HCT116 (cell line): ENCODE results near the gene POFUT2. TPM values are rescaled to one million over a fixed set of nuclear protein-coding genes. Genes with fewer than 3 reads are reported as not detected.

Source experiments
- ATAC-seq: fragments of 200-7000 bp; cut with Tn5 transposase; 2 replicates; pipeline ENCODE4 v1.9.1; 2020; ENCODE audit warnings: mild to moderate bottlenecking, moderate library complexity
- BruUV-seq: library from RNA; stranded (reverse); fragments of 400-500 nt; replicated peaks from 2 replicates; lab custom pipeline; 2021; lab: Mats Ljungman, UMichigan
- CTCF ChIA-PET: fragments of 300-600 bp; sonication (Branson Sonifier 250); formaldehyde crosslinking; loops from one replicate; lab custom pipeline; 2021; ENCODE audit warnings: antibody characterized with exemption; lab: Charles Lee
- POLR2A ChIA-PET: fragments of 300-600, 350-600 bp; sonication (Branson Sonifier 250); formaldehyde crosslinking; loops from one replicate; lab custom pipeline; 2021; ENCODE audit warnings: antibody characterized with exemption; lab: Charles Lee
- RAD21 ChIA-PET, 2 experiments: fragments of 300-600 bp; sonication (Branson Sonifier 250); formaldehyde crosslinking; loops; one replicate each; lab custom pipeline; 2023; ENCODE audit warnings: low total read pairs in 2 of 2; ENCODE audit not compliant: uncharacterized antibody in 2 of 2, unreplicated experiment in 2 of 2, low non-redundant PET in 1 of 2; lab: Charles Lee
- DNase-seq: peaks from one replicate; pipeline ENCODE4 v3.0.0-alpha.2; 2010; ENCODE audit warnings: low read depth, low spot score
- H2AFZ ChIP-seq: fragments of 200-600 bp; shearing (Covaris generic), sonication (generic); 2 replicates; pipeline ENCODE4 v1.6.1; 2017; ENCODE audit warnings: low read depth, mixed run types, mixed read lengths, antibody characterized with exemption, low read length; ENCODE audit not compliant: poor library complexity, severe bottlenecking
- H3K27ac ChIP-seq: 2 replicates; pipeline ENCODE4 v1.5.1; 2012; ENCODE audit warnings: low read depth, low read length
- H3K27me3 ChIP-seq: fragments of 200-600 bp; sonication (generic); 2 replicates; pipeline ENCODE4 v1.6.1; 2016; ENCODE audit warnings: mixed run types, low read length, mixed read lengths; ENCODE audit not compliant: insufficient read depth
- H3K36me3 ChIP-seq, 2 experiments: fragments of 200-500 bp in 1 of 2; fragments of 200-600 bp in 1 of 2; sonication (Bioruptor generic) in 1 of 2; sonication (generic) in 1 of 2; 2 replicates each; pipeline versions ENCODE4 v1.5.1 to v1.6.1; 2014 to 2016; ENCODE audit warnings: low read length in 2 of 2, inconsistent platforms in 1 of 2, mixed read lengths in 1 of 2, mixed run types in 1 of 2; ENCODE audit not compliant: insufficient read depth in 2 of 2, control insufficient read depth in 1 of 2
- H3K4me1 ChIP-seq, 2 experiments: fragments of 200-600 bp in 1 of 2; sonication (generic) in 1 of 2; 2 replicates each; pipeline versions ENCODE4 v1.5.1 to v1.6.1; 2012 to 2017; ENCODE audit warnings: low read length in 2 of 2, inconsistent platforms in 1 of 2, mild to moderate bottlenecking in 1 of 2, mixed read lengths in 1 of 2, mixed run types in 1 of 2, moderate library complexity in 1 of 2; ENCODE audit not compliant: insufficient read depth in 2 of 2, control insufficient read depth in 1 of 2
- H3K4me2 ChIP-seq: fragments of 200-600 bp; sonication (generic); 2 replicates; pipeline ENCODE4 v1.6.1; 2017; ENCODE audit warnings: mixed run types, low read length, mixed read lengths
- H3K4me3 ChIP-seq, 2 experiments: fragments of 200-600 bp in 1 of 2; sonication (generic) in 1 of 2; replicated peaks in 1 of 2; 2 replicates each; pipeline ENCODE4 v1.5.1; 2011 to 2016; ENCODE audit warnings: low read length in 2 of 2, control low read depth in 1 of 2, low read depth in 1 of 2, mild to moderate bottlenecking in 1 of 2, mixed read lengths in 1 of 2, mixed run types in 1 of 2
- H3K79me2 ChIP-seq: fragments of 200-600 bp; sonication (generic); 2 replicates; pipeline ENCODE4 v1.6.1; 2017; ENCODE audit warnings: mild to moderate bottlenecking, mixed run types, low read length, moderate library complexity, mixed read lengths; ENCODE audit not compliant: insufficient read depth
- H3K9ac ChIP-seq: fragments of 200-600 bp; sonication (generic); 2 replicates; pipeline ENCODE4 v1.6.1; 2016; ENCODE audit warnings: low read length, mixed read lengths
- H3K9me2 ChIP-seq: fragments of 200-600 bp; sonication (generic), shearing (Covaris generic); 2 replicates; pipeline ENCODE4 v1.6.1; 2017; ENCODE audit warnings: mixed run types, mild to moderate bottlenecking, moderate library complexity; ENCODE audit not compliant: insufficient read depth
- H3K9me3 ChIP-seq, 2 experiments: fragments of 200-500 bp in 1 of 2; fragments of 200-600 bp in 1 of 2; sonication (Bioruptor generic) in 1 of 2; sonication (generic) in 1 of 2; 2 replicates each; pipeline ENCODE4 v1.6.1; 2014 to 2017; ENCODE audit warnings: low read length in 2 of 2, mixed read lengths in 2 of 2, inconsistent platforms in 1 of 2, low read depth in 1 of 2, mild to moderate bottlenecking in 1 of 2, mixed run types in 1 of 2, moderate library complexity in 1 of 2; ENCODE audit not compliant: control insufficient read depth in 1 of 2, insufficient read depth in 1 of 2
- H4K20me1 ChIP-seq: fragments of 200-600 bp; sonication (generic), shearing (Covaris generic); 2 replicates; pipeline ENCODE4 v1.6.1; 2017; ENCODE audit warnings: mixed run types, mild to moderate bottlenecking, moderate library complexity; ENCODE audit not compliant: insufficient read depth
- EGR1 ChIP-seq: IDR thresholded peaks from 2 replicates; pipeline ENCODE4 v1.6.1; 2012; ENCODE audit warnings: low read depth
- EZH2 ChIP-seq: fragments of 200-600 bp; sonication (generic); IDR thresholded peaks from 2 replicates; pipeline ENCODE4 v1.6.1; 2017; ENCODE audit warnings: antibody characterized with exemption, mixed run types
- EZH2phosphoT487 ChIP-seq: fragments of 200-600 bp; IDR thresholded peaks from 2 replicates; pipeline ENCODE4 v1.6.1; 2018; ENCODE audit warnings: antibody characterized with exemption, borderline replicate concordance
- MAX ChIP-seq: IDR thresholded peaks from 2 replicates; pipeline ENCODE4 v1.6.1; 2012
- RAD21 ChIP-seq: IDR thresholded peaks from 2 replicates; pipeline ENCODE4 v1.6.1; 2012; ENCODE audit warnings: low read depth, mild to moderate bottlenecking
- REST ChIP-seq: IDR thresholded peaks from 2 replicates; pipeline ENCODE4 v1.6.1; 2012; ENCODE audit warnings: low read depth
- TCF7L2 ChIP-seq: IDR thresholded peaks from 2 replicates; pipeline ENCODE4 v1.7.0; 2011; ENCODE audit warnings: borderline replicate concordance, inconsistent platforms; ENCODE audit not compliant: insufficient read depth, insufficient read length; ENCODE audit errors: extremely low read depth
- YY1 ChIP-seq: IDR thresholded peaks from 2 replicates; pipeline ENCODE4 v1.6.1; 2011; ENCODE audit warnings: low read length, low read depth, moderate library complexity, mild to moderate bottlenecking; ENCODE audit not compliant: insufficient replicate concordance; ENCODE audit errors: extremely low read depth
- ZBTB33 ChIP-seq: IDR thresholded peaks from 2 replicates; pipeline ENCODE4 v1.6.1; 2011; ENCODE audit warnings: mild to moderate bottlenecking, low read length, moderate library complexity; ENCODE audit not compliant: insufficient replicate concordance; ENCODE audit errors: extremely low read depth
- ZFX ChIP-seq: fragments of 450-650 bp; IDR thresholded peaks from 2 replicates; pipeline ENCODE4 v1.6.1; 2017
- intact Hi-C: fragments of 100-400 bp; cut with micrococcal nuclease; formaldehyde crosslinking; loops from 2 replicates; pipeline ENCODE4 v1.10.0; 2022
- total RNA-seq: library from RNA; stranded (reverse); gene quantifications from one replicate; pipeline ENCODE4 v1.2.1, GENCODE V29; 2021; ENCODE audit not compliant: unreplicated experiment

POFUT2 gene
- total RNA-seq, 1 experiment from 2014 or later = 20.5 TPM

- TF ChIP-seq TCF7L2 (no peak), REST (no peak), ZFX (no peak), RAD21 (no peak), EZH2 (no peak), YY1 (no peak), EZH2phosphoT487 (no peak), EGR1 (no peak), ZBTB33 (no peak), MAX (no peak)
- H3K4me2 ChIP-seq = no peak overlapping the region
- ChIA-PET POLR2A (no interaction called here), RAD21 (no interaction called here), CTCF (no interaction called here)
- no TSS peak for BruUV-seq
- DNase-seq (no peak), ATAC-seq (no peak)
- H3K9me2 ChIP-seq = no peaks in the 10 kb centered on the region
- intact Hi-C loops = no loop called here
- no peak overlapping the region for H3K9ac ChIP-seq
- H3K27ac ChIP-seq = no peak overlapping the region
- peaks cover 0 to 6% of the 10 kb centered on the region in 2 experiments; a peak in 1 of 4 replicates for H3K9me3 ChIP-seq
- H3K4me3 ChIP-seq = no peak overlapping the region
- H3K79me2 ChIP-seq = peaks cover 8% of the 10 kb centered on the region
- H3K36me3 ChIP-seq = peaks cover 17 to 21% of the 10 kb centered on the region in 2 experiments; a peak in 3 of 4 replicates
- no peaks in the 10 kb centered on the region for H3K27me3 ChIP-seq
- no peaks in the 10 kb centered on the region for H4K20me1 ChIP-seq
- H2AFZ ChIP-seq = no peak overlapping the region
- H3K4me1 ChIP-seq = no peaks in the 10 kb centered on the region
These were observed 20.3 kb downstream of the POFUT2 start for GRCh38 chr21:45267390-45267760.
